ENCODE data around the gene CHPF.

DNA sequence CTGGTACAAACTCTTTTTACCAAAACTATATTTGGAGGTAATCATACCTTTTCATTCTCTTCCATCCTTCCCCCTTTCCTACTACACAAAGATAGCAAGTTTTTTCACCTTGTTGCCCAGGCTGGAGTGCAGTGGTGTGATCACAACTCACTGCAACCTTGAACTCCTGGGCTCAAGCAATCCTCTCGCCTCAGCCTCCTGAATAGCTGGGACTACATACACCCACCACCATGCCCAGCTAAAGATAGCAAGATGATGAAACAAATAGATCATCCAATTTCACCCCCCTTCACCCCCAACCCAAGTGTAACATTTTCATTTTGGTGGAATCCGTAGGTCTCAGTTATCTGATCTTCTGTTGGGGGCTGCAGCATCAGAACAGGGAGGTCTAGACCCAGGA lies 49.5 kb upstream of the CHPF start:
- TF ChIP-seq POLR2AphosphoS5 (IDR thresholded peaks at IDR 0.05): no peak
- TF ChIP-seq, protein P1, sequence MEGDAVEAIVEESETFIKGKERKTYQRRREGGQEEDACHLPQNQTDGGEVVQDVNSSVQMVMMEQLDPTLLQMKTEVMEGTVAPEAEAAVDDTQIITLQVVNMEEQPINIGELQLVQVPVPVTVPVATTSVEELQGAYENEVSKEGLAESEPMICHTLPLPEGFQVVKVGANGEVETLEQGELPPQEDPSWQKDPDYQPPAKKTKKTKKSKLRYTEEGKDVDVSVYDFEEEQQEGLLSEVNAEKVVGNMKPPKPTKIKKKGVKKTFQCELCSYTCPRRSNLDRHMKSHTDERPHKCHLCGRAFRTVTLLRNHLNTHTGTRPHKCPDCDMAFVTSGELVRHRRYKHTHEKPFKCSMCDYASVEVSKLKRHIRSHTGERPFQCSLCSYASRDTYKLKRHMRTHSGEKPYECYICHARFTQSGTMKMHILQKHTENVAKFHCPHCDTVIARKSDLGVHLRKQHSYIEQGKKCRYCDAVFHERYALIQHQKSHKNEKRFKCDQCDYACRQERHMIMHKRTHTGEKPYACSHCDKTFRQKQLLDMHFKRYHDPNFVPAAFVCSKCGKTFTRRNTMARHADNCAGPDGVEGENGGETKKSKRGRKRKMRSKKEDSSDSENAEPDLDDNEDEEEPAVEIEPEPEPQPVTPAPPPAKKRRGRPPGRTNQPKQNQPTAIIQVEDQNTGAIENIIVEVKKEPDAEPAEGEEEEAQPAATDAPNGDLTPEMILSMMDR (IDR thresholded peaks at IDR 0.05): no peak
